A549 (cell line): Measurements from ENCODE around the gene PTPRF.

Source experiments
- CHD2 ChIP-seq: fragments of 150-350 bp; IDR thresholded peaks from 2 replicates; pipeline ENCODE4 v1.6.1; 2014; ENCODE audit warnings: low read length; ENCODE audit not compliant: partially characterized antibody
- CTCF ChIP-seq: fragments of >200 bp; sonication (Bioruptor Twin); formaldehyde crosslinking; IDR thresholded peaks from 3 replicates; pipeline ENCODE4 v1.5.1; 2016
- ESRRA ChIP-seq: fragments of 150-350 bp; IDR thresholded peaks from 2 replicates; pipeline ENCODE4 v1.6.1; 2014; ENCODE audit warnings: mild to moderate bottlenecking, low read length, borderline replicate concordance
- NFE2L2 ChIP-seq: fragments of 150-350 bp; conservative IDR thresholded peaks from 2 replicates; pipeline ENCODE4 v1.6.1; 2014; ENCODE audit warnings: low read length

DNA sequence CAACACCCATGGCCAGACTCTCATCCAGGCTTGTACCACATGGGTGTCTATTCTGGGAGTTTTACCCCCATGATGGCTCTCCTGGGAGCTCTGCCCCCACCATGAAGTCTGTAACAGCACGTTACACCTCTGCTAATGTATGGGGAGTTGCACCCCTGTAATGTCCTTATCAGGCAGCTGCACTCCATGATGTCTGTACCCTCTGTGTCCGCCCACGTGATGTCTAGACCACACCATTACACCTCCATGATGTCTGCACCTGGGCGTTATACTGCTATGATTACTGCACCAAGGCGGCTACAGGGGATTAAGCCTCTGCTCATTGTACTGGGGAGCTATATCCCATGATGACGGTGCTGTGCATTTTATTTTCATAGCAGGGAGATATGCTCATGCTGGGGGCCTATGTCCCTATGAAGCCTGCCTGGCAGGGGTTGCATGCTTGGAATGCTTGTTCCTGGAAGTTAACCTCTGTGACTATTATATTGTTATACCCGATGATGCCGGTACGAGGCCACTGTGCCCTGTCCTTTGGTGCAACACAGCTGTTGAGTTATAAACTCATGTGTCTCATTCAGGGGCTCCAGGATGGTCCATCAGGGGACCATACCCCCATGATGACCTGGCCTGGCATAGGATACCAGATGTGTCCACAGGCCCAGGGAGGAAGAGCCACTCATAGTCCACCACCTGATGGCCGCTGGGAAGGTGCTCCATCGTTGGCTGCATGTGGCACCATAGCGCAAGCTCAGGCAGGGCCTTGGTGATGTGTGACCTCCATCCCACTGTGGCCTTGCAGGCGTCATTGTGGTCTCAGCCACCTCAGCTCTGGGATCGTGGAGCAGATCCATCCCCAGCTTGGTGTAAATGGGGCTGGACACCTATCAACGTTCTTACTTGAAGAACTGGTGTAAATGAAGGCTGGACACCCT is 12.1 kb downstream of the PTPRF start:
- TF ChIP-seq CHD2 (no peak), NFE2L2 (no peak), ESRRA (no peak), CTCF (no peak)
